Trophoblast cell (in vitro differentiated cells and primary cell): Measurements from ENCODE around the gene LRP4.

Experiments
- DNase-seq, 2 donors: peaks; one replicate each; pipeline ENCODE4 v3.0.0-alpha.2; 2016
- H2AFZ ChIP-seq: 2 replicates; pipeline ENCODE4 v1.6.1; 2013; ENCODE audit warnings: low read length, moderate library complexity, mild to moderate bottlenecking; ENCODE audit not compliant: insufficient read depth, poor library complexity
- H2AK5ac ChIP-seq: 2 replicates; pipeline ENCODE4 v1.6.1; 2013; ENCODE audit warnings: mild to moderate bottlenecking, low read length
- H2BK120ac ChIP-seq: 2 replicates; pipeline ENCODE4 v1.6.1; 2013; ENCODE audit warnings: low read length, mild to moderate bottlenecking, moderate library complexity; ENCODE audit not compliant: insufficient read depth, poor library complexity
- H2BK12ac ChIP-seq: 2 replicates; pipeline ENCODE4 v1.6.1; 2013; ENCODE audit warnings: mild to moderate bottlenecking, low read length, moderate library complexity
- H2BK5ac ChIP-seq: 2 replicates; pipeline ENCODE4 v1.6.1; 2013; ENCODE audit warnings: low read length, low read depth, moderate library complexity, mild to moderate bottlenecking; ENCODE audit not compliant: poor library complexity
- H3K14ac ChIP-seq: 2 replicates; pipeline ENCODE4 v1.6.1; 2013; ENCODE audit warnings: mild to moderate bottlenecking, low read length
- H3K18ac ChIP-seq: 2 replicates; pipeline ENCODE4 v1.6.1; 2013; ENCODE audit warnings: mild to moderate bottlenecking, low read length
- H3K23ac ChIP-seq: 2 replicates; pipeline ENCODE4 v1.6.1; 2013; ENCODE audit warnings: low read length
- H3K27ac ChIP-seq: 2 replicates; pipeline ENCODE4 v1.5.1; 2013; ENCODE audit warnings: low read depth, mild to moderate bottlenecking, inconsistent platforms, low read length, moderate library complexity
- H3K27me3 ChIP-seq: 2 replicates; pipeline ENCODE4 v1.6.1; 2013; ENCODE audit warnings: inconsistent platforms, mild to moderate bottlenecking, low read length, moderate library complexity; ENCODE audit not compliant: insufficient read depth
- H3K36me3 ChIP-seq, 2 experiments: 1 replicate in 1 of 2; 2 replicates in 1 of 2; pipeline ENCODE4 v1.6.1; 2013; ENCODE audit warnings: low read length in 2 of 2, mild to moderate bottlenecking in 2 of 2, moderate library complexity in 1 of 2; ENCODE audit not compliant: insufficient read depth in 2 of 2, control insufficient read depth in 1 of 2
- H3K4ac ChIP-seq: 2 replicates; pipeline ENCODE4 v1.6.1; 2013; ENCODE audit warnings: low read depth, mild to moderate bottlenecking, low read length, moderate library complexity
- H3K4me1 ChIP-seq, 2 experiments: 1 replicate in 1 of 2; 2 replicates in 1 of 2; pipeline ENCODE4 v1.6.1; 2013; ENCODE audit warnings: low read length in 2 of 2, mild to moderate bottlenecking in 2 of 2, moderate library complexity in 1 of 2; ENCODE audit not compliant: insufficient read depth in 2 of 2, control insufficient read depth in 1 of 2
- H3K4me2 ChIP-seq: 2 replicates; pipeline ENCODE4 v1.6.1; 2013; ENCODE audit warnings: inconsistent platforms, mild to moderate bottlenecking, low read length, moderate library complexity
- H3K4me3 ChIP-seq: 2 replicates; pipeline ENCODE4 v1.5.1; 2013; ENCODE audit warnings: mild to moderate bottlenecking, low read depth, low read length, inconsistent platforms
- H3K79me1 ChIP-seq: one replicate; pipeline ENCODE4 v1.6.1; 2013; ENCODE audit warnings: low read length
- H3K79me2 ChIP-seq: 2 replicates; pipeline ENCODE4 v1.6.1; 2013; ENCODE audit warnings: low read length, mild to moderate bottlenecking; ENCODE audit not compliant: control insufficient read depth, insufficient read depth, poor library complexity
- H3K9ac ChIP-seq: 2 replicates; pipeline ENCODE4 v1.6.1; 2013; ENCODE audit warnings: mild to moderate bottlenecking, low read length
- H3K9me3 ChIP-seq: 2 replicates; pipeline ENCODE4 v1.6.1; 2013; ENCODE audit warnings: low read depth, mild to moderate bottlenecking, control low read depth, inconsistent platforms, low read length; ENCODE audit not compliant: insufficient read depth
- H4K12ac ChIP-seq: 2 replicates; pipeline ENCODE4 v1.6.1; 2013; ENCODE audit warnings: low read depth, mild to moderate bottlenecking, low read length, moderate library complexity
- H4K8ac ChIP-seq: 2 replicates; pipeline ENCODE4 v1.6.1; 2013; ENCODE audit warnings: low read depth, mild to moderate bottlenecking, low read length, moderate library complexity
- H4K91ac ChIP-seq: one replicate; pipeline ENCODE4 v1.6.1; 2013; ENCODE audit warnings: low read depth, mild to moderate bottlenecking, low read length, moderate library complexity
- WGBS: extraction: QIAGEN DNeasy Blood & Tissue Kit; methylation state at CpG from one replicate; pipeline ENCODE4 v1.1.7; 2013; ENCODE audit warnings: missing lambda C conversion rate; ENCODE audit not compliant: insufficient read length, insufficient coverage; ENCODE audit errors: extremely low coverage; 5-methylcytosine and 5-hydroxymethylcytosine counted together

The LRP4 gene

DNA sequence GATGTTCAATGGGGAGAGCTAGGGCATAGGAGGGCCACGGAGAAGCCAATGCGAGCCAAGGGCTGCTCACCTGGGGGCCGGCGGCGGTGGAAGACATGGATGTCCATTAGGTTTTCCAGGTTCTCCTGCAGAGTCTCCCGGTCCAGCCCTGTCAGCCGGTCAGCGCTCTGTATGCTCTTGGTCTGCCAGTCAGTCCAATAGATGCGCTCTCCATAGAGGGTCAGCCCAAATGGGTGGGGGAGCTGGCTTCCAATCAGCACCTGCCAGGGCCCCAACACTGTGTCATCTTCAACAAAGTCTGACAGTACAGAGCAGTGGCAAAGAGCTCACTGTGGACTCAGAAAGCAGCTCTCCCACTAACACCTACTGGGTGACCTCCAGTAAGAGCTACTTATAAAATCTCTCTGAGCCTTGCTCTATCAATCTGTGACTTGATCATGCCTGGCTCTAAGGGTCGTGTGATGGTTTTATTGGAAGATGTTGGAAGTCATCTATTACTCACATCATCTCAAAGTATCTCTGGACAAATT is 39.2 kb downstream of the LRP4 start:
- Histone ChIP-seq H2AK5ac (no peak overlapping the region), H3K14ac (no peak overlapping the region), H3K4me1 (no peaks in the 10 kb centered on the region), H4K91ac (no peak overlapping the region), H3K4ac (no peak overlapping the region), H2BK5ac (no peak overlapping the region), H2AFZ (no peak overlapping the region), H2BK12ac (no peak overlapping the region), H2BK120ac (no peak overlapping the region), H3K18ac (no peak overlapping the region), H3K79me1 (no peaks in the 10 kb centered on the region), H3K79me2 (no peaks in the 10 kb centered on the region), H3K4me2 (no peak overlapping the region), H4K8ac (no peak overlapping the region), H4K12ac (no peak overlapping the region), H3K23ac (no peak overlapping the region), H3K27ac (no peak overlapping the region), H3K4me3 (no peak overlapping the region), H3K9ac (peak overlapping the region; percentile 29), H3K36me3 (peaks cover 28 to 40% of the 10 kb centered on the region in 2 experiments), H3K9me3 (peaks cover 4% of the 10 kb centered on the region), H3K27me3 (no peaks in the 10 kb centered on the region)
- no peak for DNase-seq
- no CpG with 5 or more reads among the region's 10 CpGs for WGBS

GRCh38 chr11:46877580-46877979 is 40.8 kb downstream of the LRP4 start:
- WGBS: no CpG with 5 or more reads among the region's 1 CpG
- Histone ChIP-seq H3K14ac (no peak overlapping the region), H2BK12ac (no peak overlapping the region), H3K18ac (no peak overlapping the region), H3K27ac (no peak overlapping the region), H3K79me2 (no peaks in the 10 kb centered on the region), H3K79me1 (no peaks in the 10 kb centered on the region), H4K12ac (no peak overlapping the region), H3K9ac (no peak overlapping the region), H2BK120ac (no peak overlapping the region), H3K23ac (no peak overlapping the region), H3K4ac (no peak overlapping the region), H3K4me3 (no peak overlapping the region), H3K9me3 (peaks cover 2% of the 10 kb centered on the region), H3K36me3 (peaks cover 29 to 43% of the 10 kb centered on the region in 2 experiments), H2AK5ac (no peak overlapping the region), H3K27me3 (no peaks in the 10 kb centered on the region), H4K8ac (no peak overlapping the region), H2BK5ac (no peak overlapping the region), H3K4me2 (no peak overlapping the region), H4K91ac (no peak overlapping the region), H2AFZ (no peak overlapping the region), H3K4me1 (no peaks in the 10 kb centered on the region)
- DNase-seq: no peak

DNA sequence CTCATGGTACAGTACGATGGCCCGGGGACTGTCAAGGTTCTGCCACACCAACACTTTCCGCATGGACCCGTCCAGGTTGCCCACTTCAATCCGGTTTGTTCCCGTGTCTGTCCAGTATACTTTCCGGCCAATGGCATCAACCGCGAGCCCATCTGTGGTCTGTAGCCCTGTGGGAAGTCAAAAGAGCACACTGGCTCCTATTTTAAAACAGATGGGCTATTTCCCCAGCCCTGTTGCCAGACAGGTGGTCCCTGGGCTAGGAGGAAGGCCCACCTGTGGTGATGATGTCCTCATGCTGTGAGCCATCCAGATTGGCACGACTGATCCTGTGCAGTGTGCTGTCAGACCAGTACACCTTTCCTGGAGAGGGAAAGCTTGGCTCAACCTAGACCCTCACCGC is 41.9 kb downstream of the LRP4 start:
- Histone ChIP-seq H3K9ac (no peak overlapping the region), H2AK5ac (no peak overlapping the region), H4K8ac (no peak overlapping the region), H4K12ac (no peak overlapping the region), H3K4me3 (no peak overlapping the region), H3K4me1 (no peaks in the 10 kb centered on the region), H3K27me3 (no peaks in the 10 kb centered on the region), H2AFZ (no peak overlapping the region), H4K91ac (no peak overlapping the region), H3K4me2 (no peak overlapping the region), H3K23ac (no peak overlapping the region), H3K79me2 (no peaks in the 10 kb centered on the region), H2BK12ac (no peak overlapping the region), H3K36me3 (peaks cover 29 to 41% of the 10 kb centered on the region in 2 experiments), H3K27ac (no peak overlapping the region), H3K14ac (no peak overlapping the region), H2BK5ac (no peak overlapping the region), H3K9me3 (peaks cover 2% of the 10 kb centered on the region), H3K79me1 (no peaks in the 10 kb centered on the region), H3K4ac (no peak overlapping the region), H2BK120ac (no peak overlapping the region), H3K18ac (no peak overlapping the region)
- no peak for DNase-seq
- no CpG with 5 or more reads among the region's 11 CpGs for WGBS

- H3K27me3 ChIP-seq: no peaks in the 10 kb centered on the region
- no peak overlapping the region for H3K4me3 ChIP-seq
- no peak overlapping the region for H3K9ac ChIP-seq
- H2AFZ ChIP-seq: no peak overlapping the region
- H3K18ac ChIP-seq: no peak overlapping the region
- no peaks in the 10 kb centered on the region for H3K4me1 ChIP-seq
- no peak overlapping the region for H2AK5ac ChIP-seq
- no peak overlapping the region for H3K14ac ChIP-seq
- DNase-seq: no peak
- no peak overlapping the region for H4K12ac ChIP-seq
- H4K91ac ChIP-seq: no peak overlapping the region
- no peak overlapping the region for H3K4ac ChIP-seq
- WGBS: no CpG with 5 or more reads among the region's 6 CpGs
- H4K8ac ChIP-seq: no peak overlapping the region
- no peak overlapping the region for H3K27ac ChIP-seq
- no peak overlapping the region for H3K4me2 ChIP-seq
- H3K23ac ChIP-seq: no peak overlapping the region
- no peak overlapping the region for H2BK5ac ChIP-seq
- H3K79me1 ChIP-seq: no peaks in the 10 kb centered on the region
- H3K9me3 ChIP-seq: peaks cover 2% of the 10 kb centered on the region
- H3K79me2 ChIP-seq: no peaks in the 10 kb centered on the region
- no peak overlapping the region for H2BK12ac ChIP-seq
- peaks cover 31 to 45% of the 10 kb centered on the region in 2 experiments for H3K36me3 ChIP-seq
- H2BK120ac ChIP-seq: no peak overlapping the region
These were observed 43.8 kb downstream of the LRP4 start for GRCh38 chr11:46874586-46874985.
